H4 (cell line): Measurements from ENCODE around the gene SNX3. TPM values are rescaled to one million over a fixed set of nuclear protein-coding genes. Genes with fewer than 3 reads are reported as not detected.

ENCODE experiments used
- total RNA-seq: library from RNA; depleted of rRNA; stranded (reverse); fragments of >200 nt; shearing (Covaris generic); gene quantifications from 2 replicates; pipeline ENCODE4 v1.2.3, GENCODE V29; 2014; rRNA removed

The SNX3 gene
- total RNA-seq, 1 experiment from 2014 or later, result 121 TPM

Other genes starting within 250 kb of the SNX3 start
- gene OSTM1, start 186.3 kb downstream of the SNX3 start, total RNA-seq, result 19.0 and 29.8 TPM in 2 replicates
- 0.39 and 0.51 TPM in 2 replicates for gene NR2E1, start 95.0 kb downstream of the SNX3 start, total RNA-seq
- 2.7 and 3.3 TPM in 2 replicates for gene AFG1L, start 34.0 kb upstream of the SNX3 start, total RNA-seq